8988T (cell line): ENCODE results near the gene IL15.
"Not testable (repeated sequence)": the region's sequence is repeated elsewhere in the genome, so short reads cannot be mapped to it uniquely, and the experiment has no call there.

Experiments used
- DNase-seq: peaks from one replicate; pipeline ENCODE4 v3.0.0; 2011

Gene IL15, protein sequence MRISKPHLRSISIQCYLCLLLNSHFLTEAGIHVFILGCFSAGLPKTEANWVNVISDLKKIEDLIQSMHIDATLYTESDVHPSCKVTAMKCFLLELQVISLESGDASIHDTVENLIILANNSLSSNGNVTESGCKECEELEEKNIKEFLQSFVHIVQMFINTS

GRCh38 chr4:141636082-141636770, at the start of gene IL15:
Gene IL15, plus strand, starts transcription at chr4:141636583. Its CDS starts 82,882 bp downstream, at chr4:141719465.
- DNase-seq: peak; percentile 56

- no peak for DNase-seq
These were observed 48.5 kb upstream of the IL15 start for GRCh38 chr4:141587897-141588296.

DNA sequence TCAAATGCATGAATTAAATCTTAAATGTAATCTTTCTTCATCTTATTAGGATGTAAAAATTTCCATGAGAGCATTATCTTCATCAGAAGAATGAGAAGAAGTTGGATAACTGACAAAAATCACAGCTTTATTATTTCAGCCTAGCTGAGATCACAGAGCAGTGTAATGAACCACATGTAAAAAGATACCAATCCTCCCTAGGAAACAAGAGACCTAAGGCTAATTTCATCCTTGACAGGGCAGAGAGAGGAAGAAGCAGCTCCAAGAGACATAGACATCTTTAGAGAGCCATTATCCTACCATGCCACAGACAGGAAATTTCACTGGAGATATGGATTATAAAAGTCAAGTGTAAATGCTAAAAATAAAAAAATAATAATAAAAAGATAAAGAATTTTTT, 40.9 kb upstream of the IL15 start:
- DNase-seq: no peak

GRCh38 chr4:141599853-141600252, 36.5 kb upstream of the IL15 start:
- no peak for DNase-seq

DNA sequence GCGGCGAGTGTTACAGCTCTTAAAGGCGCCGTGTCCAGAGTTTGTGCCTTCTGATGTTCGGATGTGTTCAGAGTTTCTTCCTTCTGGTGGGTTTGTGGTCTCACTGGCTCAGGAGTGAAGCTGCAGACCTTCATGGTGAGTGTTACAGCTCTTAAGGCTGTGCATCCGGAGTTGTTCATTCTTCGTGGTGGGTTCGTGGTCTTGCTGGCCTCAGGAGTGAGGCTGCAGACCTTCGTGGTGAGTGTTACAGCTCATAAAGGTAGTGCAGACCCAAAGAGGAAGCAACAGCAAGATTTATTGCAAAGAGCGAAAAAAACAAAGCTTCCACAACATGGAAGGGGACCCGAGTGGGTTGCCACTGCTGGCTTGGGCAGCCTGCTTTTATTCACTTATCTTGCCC, 31.7 kb upstream of the IL15 start:
- DNase-seq: not testable (repeated sequence)

- no peak for DNase-seq
These were observed 30.9 kb upstream of the IL15 start for GRCh38 chr4:141605425-141605856.

DNA sequence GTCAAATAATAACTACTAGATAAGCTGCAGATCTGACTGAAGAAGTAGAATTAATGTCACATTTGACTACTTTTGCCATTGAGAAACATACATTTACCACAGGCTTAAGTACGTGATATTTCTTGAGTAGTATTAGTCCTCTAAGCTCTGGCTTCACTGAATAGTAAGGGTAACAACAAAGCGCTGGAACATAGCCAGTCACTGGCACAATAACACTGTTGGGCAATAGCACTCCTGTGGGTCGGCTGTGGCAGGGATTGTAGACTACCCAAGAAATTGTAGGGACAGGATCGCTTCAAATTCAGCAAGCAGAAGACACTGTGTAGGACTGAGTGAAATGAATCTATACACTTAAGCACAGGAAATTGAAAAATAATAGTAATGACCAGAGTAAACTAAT, 27.1 kb upstream of the IL15 start:
- DNase-seq: no peak

DNA sequence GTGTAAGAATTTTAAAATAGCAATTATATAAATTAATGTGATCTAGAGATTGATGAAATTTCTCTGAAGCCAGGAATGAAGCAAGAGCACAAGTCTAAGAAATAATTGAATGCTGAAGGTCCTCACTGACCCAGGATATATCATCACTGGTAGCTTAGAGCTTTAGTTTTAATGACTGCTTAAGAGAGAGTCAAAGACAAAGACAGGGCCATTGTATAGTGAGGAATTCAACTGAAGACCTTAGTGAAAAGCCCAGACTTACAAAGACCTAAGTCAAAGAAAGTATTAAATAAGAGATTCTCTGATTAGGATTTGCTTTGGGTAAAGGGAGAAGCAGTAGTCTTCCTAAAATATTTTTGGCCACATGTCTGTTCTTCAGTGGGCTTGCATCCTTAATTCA, 26.0 kb upstream of the IL15 start:
- DNase-seq: no peak

GRCh38 chr4:141614878-141615586, 21.4 kb upstream of the IL15 start:
- DNase-seq: no peak

DNA sequence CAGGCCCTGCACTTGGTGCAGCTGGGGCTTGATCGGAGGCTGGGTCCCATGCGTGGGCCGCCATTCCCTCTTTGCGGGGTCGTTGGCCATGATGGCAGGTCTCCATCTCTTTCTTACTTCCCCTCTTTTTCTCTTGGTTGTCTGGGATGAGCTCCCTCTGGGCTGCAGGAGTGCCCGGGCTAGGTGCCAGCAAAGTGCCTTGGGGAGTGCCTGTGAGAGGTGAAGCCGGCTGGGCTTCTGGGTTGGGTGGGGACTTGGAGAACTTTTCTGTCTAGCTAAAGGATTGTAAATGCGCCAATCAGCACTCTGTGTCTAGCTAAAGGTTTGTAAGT, 20.8 kb upstream of the IL15 start:
- DNase-seq: not testable (repeated sequence)

DNA sequence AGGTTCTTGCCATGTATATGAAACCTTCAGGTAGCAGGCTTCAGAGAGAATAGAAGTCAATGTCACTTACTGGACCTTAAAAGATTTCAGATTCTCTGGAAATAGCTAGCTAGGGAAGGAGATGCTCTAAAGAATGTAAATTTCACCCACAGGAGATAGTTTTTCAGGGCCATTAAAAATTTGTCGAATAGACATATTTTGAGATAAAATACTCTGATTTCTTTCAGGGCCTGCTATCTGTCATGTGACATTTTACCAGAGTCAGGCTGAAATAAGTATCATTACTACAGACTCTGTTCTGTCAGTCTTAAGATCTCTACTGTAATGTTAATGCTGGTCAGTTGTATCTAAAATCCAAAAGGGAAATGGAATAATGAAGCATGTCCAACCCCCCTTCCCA, 15.7 kb upstream of the IL15 start:
- no peak for DNase-seq

GRCh38 chr4:141625023-141625422, 11.4 kb upstream of the IL15 start:
- DNase-seq: no peak

DNA sequence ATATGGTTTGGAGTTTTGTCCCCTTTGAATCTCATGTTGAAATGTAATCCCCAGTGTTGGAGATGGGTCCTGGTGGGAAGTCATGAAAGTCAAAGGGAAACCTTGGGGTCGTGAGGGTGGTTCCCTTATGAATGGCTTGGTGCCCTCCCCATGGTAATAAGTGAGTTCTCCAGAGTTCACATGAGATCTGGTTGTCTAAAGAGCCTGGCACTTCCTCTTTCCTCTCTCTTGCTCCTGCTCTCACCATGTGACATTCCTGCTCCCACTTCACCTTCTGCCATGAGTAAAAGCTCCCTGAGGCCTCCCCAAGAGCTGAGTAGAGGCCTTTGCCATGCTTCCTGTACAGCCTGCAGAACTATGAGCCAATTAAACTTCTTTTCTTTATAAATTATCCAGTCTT, 5.5 kb upstream of the IL15 start:
- no peak for DNase-seq

GRCh38 chr4:141635736-141636081, 674 bp upstream of the IL15 start:
- DNase-seq: no peak

GRCh38 chr4:141636771-141637460, 533 bp downstream of the IL15 start:
- peak; percentile 24 for DNase-seq

GRCh38 chr4:141637565-141637964, 1.2 kb downstream of the IL15 start:
- DNase-seq: no peak

GRCh38 chr4:141638230-141638629, 1.8 kb downstream of the IL15 start:
- no peak for DNase-seq

- DNase-seq: no peak
These were observed 4.3 kb downstream of the IL15 start for GRCh38 chr4:141640696-141641095.

DNA sequence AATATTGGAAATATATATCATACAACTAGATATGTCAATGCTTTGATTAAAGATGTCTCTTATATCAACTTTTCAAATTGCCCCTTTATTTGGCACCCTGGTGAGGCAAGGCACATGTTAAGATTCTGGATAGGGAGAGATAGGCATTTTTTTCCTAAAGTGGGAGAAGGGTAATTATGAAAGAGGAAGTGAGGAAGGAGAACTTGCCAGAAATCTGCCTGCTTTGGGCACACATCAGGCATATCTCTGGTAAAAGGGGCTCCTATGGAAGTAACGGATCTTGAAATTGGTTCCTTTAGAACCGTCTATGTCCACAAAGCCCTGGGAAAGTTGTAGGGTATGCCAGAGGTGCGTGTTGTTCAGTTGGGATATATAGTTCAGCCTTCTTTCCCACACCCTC, 5.7 kb downstream of the IL15 start:
- no peak for DNase-seq

GRCh38 chr4:141642711-141643110, 6.3 kb downstream of the IL15 start:
- DNase-seq: no peak

- no peak for DNase-seq
These were observed 7.2 kb downstream of the IL15 start for GRCh38 chr4:141643557-141643956.

GRCh38 chr4:141645611-141646340, 9.4 kb downstream of the IL15 start:
- no peak for DNase-seq

DNA sequence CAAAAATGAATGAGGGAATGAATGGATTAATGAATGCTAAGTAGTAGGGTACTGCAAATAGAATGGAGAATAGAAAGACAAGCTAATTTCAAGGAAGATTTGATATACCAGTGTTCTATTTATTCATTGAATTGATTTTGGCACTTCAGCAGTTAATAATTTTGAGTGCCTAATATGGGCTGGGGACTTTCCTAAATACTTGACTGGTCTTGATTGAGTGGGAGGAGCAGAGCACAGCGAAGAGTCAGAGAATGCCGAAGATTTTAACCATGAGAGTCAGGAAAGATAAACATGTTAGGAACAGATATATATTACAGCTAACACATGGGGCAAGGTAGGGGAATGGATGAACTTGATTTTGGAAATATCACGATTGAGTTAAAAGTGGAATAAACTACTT, 10.6 kb downstream of the IL15 start:
- no peak for DNase-seq
